NCI-H128 (cell line): ENCODE data around the gene TRPM8.
A peak's percentile ranks its signal among the peaks of the same experiment; 100 is the strongest.

Experiments used
- DNase-seq: peaks from one replicate; lab custom pipeline; 2025; ENCODE audit not compliant: unreplicated experiment; lab: John Stamatoyannopoulos, UW

The TRPM8 gene

GRCh38 chr2:233973786-233974185 lies 56.6 kb downstream of the TRPM8 start:
- no peak for DNase-seq

DNA sequence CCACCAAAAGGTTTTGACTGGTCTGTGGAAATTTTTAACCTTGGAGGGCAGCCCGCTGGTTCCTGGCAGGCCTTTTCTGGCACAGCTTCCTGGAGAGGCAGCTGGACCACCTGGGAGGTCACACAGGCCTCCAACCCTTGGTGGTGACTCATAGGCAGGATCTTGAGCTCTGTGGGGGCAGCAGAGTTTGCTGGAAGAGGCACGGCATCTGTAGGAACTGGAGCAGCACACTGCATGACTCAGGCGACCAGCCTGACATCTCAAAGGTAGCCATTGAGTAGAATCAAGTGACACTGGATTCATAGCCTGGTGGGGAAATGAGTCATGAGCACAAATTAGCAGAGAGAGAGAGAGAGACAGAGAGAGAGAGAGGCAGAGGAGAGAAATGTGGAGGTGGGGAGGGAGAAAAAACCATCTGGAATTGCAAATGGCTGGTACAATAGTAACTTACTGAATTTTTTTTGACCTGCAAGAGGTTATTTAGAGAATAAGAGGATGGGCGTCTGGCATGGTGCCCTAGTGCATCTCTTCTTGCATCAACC lies 57.4 kb downstream of the TRPM8 start:
- no peak for DNase-seq

- DNase-seq: no peak
Measured at GRCh38 chr2:233976087-233976486, 58.9 kb downstream of the TRPM8 start.

DNA sequence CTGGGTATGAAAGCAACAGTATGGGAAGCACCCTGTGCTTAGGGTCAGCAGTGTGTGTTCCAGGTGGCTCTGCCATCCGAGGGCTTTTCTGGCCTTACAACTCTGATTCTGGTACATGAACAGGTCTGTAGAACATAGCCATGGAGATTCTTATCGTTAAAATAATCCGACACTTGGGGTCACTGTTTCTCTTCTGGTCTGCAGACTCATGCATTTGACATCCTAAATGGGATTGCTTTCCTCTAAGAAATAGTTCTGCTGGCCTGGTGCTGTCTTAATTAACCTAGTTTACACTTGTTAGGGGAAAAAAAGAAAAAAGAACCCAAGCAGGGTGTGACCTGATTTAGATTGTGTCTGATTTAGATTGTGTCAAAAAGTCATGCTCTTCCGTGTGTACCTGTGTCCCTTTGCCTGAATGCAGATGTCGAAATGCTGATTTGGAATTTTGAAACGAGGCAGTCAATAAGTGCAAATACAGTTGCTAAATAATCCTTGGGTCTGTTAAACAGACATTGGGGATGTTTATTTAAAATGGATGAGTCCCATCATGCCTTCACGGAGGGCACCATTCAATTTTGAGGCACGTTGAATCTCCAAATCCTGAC lies 59.6 kb downstream of the TRPM8 start:
- peak; percentile 29 for DNase-seq

DNA sequence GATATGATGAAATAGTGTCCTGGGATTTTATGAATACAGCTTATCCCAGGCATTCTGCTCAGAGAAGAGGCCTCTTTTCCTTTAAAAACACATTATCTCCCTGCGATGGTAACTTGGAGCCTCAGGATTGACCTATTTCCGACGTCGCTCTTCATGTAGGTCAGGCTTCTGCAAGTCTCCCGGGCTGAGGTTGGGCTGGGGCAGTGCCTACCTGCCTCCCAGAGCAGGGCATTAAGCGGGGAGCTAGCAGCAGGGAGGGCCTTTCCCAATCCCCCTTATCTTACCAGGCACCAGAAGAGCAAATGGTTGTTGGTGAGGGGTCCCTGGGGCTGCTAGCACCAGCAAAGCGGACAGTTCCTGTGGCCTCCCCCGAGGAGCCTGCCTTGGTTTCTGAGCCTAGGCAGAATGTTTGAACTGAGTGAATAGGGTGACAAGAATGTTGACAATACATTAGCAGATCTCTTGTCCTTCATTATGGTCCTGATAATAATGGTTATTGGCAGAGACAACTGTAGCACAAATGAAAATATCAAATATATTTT lies 60.2 kb downstream of the TRPM8 start:
- DNase-seq: no peak

GRCh38 chr2:233979748-233980147 lies 62.6 kb downstream of the TRPM8 start:
- no peak for DNase-seq

GRCh38 chr2:233980955-233981561 lies 63.9 kb downstream of the TRPM8 start:
- no peak for DNase-seq

GRCh38 chr2:233981574-233982420 lies 64.6 kb downstream of the TRPM8 start:
- DNase-seq: no peak

DNA sequence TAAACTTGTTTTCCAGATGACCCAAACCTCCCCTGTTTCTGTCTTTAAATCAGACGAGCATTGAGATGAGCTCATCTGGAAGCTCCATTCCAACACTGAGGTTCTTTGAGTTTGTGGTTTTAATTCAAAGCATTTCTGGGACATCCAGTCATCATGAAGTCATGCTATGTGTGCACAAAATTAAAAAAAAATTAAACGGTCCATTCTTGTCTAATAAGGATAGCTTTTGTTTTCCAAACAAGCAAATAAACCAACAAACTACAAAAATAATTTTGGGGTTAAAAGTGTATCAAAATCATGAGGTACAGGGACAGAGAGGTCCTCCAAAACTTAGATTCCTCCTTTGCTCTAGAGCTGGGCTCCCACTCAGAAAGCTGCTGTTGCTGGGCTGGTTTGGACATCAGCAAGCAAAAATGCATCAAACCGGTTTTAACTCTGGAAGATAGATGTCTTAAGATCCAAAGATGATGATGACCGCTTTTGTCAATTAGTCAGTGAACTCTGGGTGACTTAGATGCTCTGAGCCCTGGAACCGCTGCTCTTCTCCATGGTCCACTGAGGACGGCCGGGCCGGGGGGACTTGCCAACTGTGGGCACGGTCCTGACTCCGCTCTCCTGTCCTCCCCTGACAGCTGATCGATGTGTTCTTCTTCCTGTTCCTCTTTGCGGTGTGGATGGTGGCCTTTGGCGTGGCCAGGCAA lies 65.4 kb downstream of the TRPM8 start:
- no peak for DNase-seq

DNA sequence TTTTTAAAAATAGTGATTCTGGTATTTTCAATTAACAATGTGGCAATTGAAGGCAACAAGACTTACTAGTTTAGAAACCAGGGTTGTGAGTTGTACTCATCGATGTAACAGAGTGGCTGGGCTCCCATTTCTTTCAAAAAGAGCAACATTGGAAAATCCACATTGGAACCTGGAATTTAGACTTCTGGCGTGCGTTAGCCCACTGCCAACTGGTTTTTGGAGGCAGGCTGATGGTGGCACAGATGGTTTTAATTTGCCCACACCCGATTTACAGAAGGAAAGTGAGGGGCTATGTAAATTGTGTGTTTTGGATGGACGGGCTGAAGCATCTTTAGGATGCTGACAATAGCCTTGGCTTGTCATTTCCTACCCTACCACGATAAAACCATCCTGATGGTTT lies 66.3 kb downstream of the TRPM8 start:
- DNase-seq: no peak

DNA sequence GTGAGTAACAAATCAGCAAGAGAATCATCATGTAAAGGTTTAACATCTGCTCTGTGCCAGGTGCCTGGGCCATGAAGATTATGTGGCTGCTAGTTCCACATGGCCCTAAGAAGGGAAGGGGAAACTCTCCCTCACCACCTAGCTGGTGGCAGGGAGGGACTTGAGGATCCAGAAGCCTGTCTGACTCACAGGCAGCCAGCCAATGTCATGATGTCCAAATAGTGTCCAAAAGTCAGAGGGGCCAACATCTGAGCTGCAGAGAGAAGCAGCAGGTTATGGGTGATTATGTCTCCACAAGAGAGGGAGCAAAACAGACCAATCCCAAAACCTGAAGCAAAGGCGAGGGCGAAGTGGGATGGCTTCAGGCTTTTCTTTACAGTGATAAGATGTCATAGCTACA lies 71.4 kb downstream of the TRPM8 start:
- no peak for DNase-seq

- peak; percentile 74 for DNase-seq
Measured at GRCh38 chr2:233989221-233989858, 72.2 kb downstream of the TRPM8 start.

DNA sequence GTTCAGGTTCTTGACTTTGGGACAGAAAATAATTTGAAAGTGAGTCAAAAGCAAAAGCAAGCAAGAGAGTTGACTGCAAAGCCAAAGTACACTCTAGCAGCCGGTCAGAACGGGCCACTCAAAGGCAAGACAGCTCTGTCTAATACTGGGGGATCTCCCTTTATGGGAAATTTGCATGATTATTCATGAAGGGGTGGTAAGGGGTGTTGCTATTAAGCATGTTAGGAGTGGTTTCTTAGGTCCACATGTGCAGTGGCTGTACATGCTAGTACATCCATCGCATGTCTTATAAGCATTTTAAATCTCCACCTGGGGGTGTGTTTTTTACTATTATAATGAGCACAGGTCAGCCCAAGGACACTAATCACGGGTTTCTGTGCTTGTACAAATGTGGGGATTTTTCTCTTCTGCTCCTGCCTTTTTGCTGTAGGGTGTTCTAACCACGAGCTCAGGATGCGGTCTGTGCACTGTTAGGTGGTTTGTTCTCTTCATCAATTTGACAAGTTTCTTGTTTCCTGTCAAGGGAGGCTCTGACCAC lies 73.2 kb downstream of the TRPM8 start:
- DNase-seq: no peak

DNA sequence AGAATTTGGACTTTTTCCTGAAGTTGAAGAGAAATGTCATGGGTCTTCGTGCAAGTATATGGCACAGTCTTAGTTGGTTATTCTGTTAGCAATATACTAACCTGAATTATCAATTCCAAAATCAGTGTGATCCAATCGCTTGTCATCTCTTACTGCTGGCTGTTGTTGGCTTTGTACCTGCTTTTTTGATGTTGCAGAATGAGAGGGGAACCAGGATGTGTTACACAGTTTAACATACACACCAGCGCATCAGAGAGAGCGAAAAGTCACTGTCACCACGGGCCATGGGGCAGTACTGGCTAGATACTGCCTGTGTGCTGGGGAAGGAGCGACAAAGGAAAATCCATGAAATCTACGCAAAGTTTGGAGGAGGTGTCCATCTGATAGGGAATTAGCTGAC lies 74.0 kb downstream of the TRPM8 start:
- DNase-seq: no peak

- no peak for DNase-seq
Measured at GRCh38 chr2:233992513-233993217, 75.5 kb downstream of the TRPM8 start.

DNA sequence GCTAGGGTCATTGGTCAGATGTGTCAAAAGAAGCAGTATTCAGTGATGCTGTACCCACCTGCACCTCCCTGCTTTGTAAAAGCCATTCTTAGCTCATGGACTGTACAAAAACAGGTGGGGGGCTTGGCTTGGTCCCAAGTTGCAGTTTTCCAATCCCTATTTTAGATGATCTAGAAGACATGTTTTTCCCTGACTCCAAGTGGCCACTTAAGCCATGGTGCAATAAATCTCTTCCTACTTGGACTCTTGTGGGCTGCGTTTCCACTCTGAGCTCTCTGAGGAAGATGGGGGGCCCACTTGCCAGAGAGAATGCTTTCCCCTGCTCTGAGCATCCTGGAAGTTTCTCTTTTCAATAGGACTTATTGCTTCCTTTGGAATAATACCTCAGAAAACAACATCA lies 76.3 kb downstream of the TRPM8 start:
- DNase-seq: peak; percentile 40

DNA sequence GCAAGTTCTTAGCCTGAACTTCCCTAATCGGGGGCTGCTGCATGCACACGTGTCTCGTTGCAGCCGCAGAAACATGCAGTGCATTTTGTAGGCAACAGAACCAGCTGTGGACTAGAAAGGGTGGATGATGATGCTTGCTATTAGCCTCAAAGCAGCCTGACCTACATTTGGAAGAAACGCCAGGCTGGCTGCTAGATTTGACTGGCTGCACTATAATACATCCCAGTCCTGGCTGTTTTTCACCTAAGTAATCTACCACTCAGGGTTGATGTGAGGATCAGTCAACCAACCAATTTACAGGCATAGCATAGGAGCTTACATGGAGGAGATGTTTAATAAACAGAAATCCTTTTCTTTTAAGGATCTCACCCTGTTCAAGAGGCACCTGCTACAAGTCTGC lies 77.0 kb downstream of the TRPM8 start:
- DNase-seq: no peak

- DNase-seq: no peak
Measured at GRCh38 chr2:233996000-233996399, 78.8 kb downstream of the TRPM8 start.

DNA sequence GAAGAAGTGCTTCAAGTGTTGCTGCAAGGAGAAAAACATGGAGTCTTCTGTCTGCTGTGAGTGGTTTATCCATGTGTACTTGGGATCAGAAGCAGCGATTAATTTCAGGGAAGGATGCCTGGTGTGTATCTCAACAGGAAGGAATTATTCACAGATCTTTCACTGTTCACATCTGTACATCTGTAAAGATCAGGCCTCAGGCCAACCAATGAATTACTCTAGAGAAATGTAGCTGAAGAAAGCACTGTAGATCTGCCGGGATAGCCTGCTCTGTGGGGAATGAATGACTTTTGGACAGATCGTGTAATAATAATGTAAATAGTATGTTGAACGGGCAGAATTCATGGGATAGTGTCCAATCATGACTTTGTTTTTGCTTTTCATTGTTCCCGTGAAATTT lies 79.3 kb downstream of the TRPM8 start:
- DNase-seq: no peak

DNA sequence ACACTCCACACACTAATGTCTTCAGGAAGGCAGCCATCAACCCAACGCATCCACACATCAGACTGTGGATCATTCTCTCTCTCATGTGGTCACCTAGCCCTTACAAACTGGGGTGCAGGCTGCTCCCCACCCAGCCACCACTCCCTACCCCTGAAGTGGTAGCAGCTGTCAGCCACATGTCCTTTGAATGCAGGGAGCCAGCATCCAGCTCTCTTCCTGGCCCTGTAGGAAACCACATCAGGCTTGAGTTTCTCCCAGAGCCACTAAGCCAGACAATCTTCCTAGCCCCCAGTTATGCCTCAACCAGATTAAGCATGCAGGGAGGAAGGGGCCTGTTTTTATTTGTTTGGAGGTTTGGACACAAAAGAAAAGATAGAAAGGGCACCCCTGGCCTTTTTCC lies 80.5 kb downstream of the TRPM8 start:
- DNase-seq: no peak
